Limb (tissue), 2 donors: ENCODE measurements around the gene PRF1.

ENCODE experiments used
- DNase-seq, 2 donors: peaks; one replicate each; pipeline ENCODE4 v3.0.0-alpha.2; 2016; ENCODE audit errors: extremely low spot score in 2 of 2

The PRF1 gene

GRCh38 chr10:70561558-70561957 lies 41.0 kb downstream of the PRF1 start:
- peak in 1 of 2 donors; percentile 27 for DNase-seq

- peak in 1 of 2 donors; percentile 59 for DNase-seq
These were observed 41.5 kb downstream of the PRF1 start for GRCh38 chr10:70561070-70561469.

GRCh38 chr10:70560511-70560941 lies 42.0 kb downstream of the PRF1 start:
- DNase-seq, result no peak

- DNase-seq, result peak in 1 of 2 donors; percentile 24
These were observed 42.7 kb downstream of the PRF1 start for GRCh38 chr10:70559861-70560260.

GRCh38 chr10:70558871-70559810 lies 43.4 kb downstream of the PRF1 start:
- peak in 1 of 2 donors; percentile 80 for DNase-seq

- no peak for DNase-seq
These were observed 44.2 kb downstream of the PRF1 start for GRCh38 chr10:70558295-70558694.

- no peak for DNase-seq
These were observed 44.7 kb downstream of the PRF1 start for GRCh38 chr10:70557876-70558275.

GRCh38 chr10:70557086-70557845 lies 45.3 kb downstream of the PRF1 start:
- DNase-seq, result peak in 1 of 2 donors; percentile 17

GRCh38 chr10:70555371-70555770 lies 47.2 kb downstream of the PRF1 start:
- DNase-seq, result no peak

GRCh38 chr10:70552586-70552985 lies 50.0 kb downstream of the PRF1 start:
- no peak for DNase-seq

GRCh38 chr10:70551971-70552422 lies 50.5 kb downstream of the PRF1 start:
- peak; percentile 68 to 83 for DNase-seq

GRCh38 chr10:70551466-70551865 lies 51.1 kb downstream of the PRF1 start:
- peak in 1 of 2 donors; percentile 59 for DNase-seq

GRCh38 chr10:70550459-70550858 lies 52.1 kb downstream of the PRF1 start:
- DNase-seq, result no peak

- DNase-seq, result peak; percentile 78 to 85
These were observed 52.5 kb downstream of the PRF1 start for GRCh38 chr10:70549962-70550458.

- DNase-seq, result no peak
These were observed 53.1 kb downstream of the PRF1 start for GRCh38 chr10:70549351-70549961.
